WTC11 (cell line): ENCODE measurements around the gene MAMLD1. TPM values are rescaled to one million over a fixed set of nuclear protein-coding genes. Genes with fewer than 3 reads are reported as not detected.

Experiments
- ATAC-seq: fragments of 200-7000 bp; cut with Tn5 transposase; 2 replicates; pipeline ENCODE4 v1.10.0; 2021; ENCODE audit warnings: mild to moderate bottlenecking, moderate library complexity
- CTCF ChIA-PET: fragments of 300-600 bp; sonication (Branson Sonifier 250); formaldehyde crosslinking; loops from one replicate; lab custom pipeline; 2021; ENCODE audit warnings: antibody characterized with exemption; lab: Charles Lee
- POLR2A ChIA-PET: fragments of 350-600 bp; sonication (Branson Sonifier 250); formaldehyde crosslinking; loops from one replicate; lab custom pipeline; 2021; ENCODE audit warnings: antibody characterized with exemption; lab: Charles Lee
- DNase-seq: peaks from one replicate; pipeline ENCODE4 v3.0.0; 2021; ENCODE audit warnings: low spot score
- H3K27ac Mint-ChIP-seq: 2 replicates; pipeline ENCODE4 v1.8.0; 2021; ENCODE audit warnings: mixed read lengths
- H3K27me3 Mint-ChIP-seq: 2 replicates; pipeline ENCODE4 v1.8.0; 2021; ENCODE audit warnings: low read depth, mild to moderate bottlenecking, moderate library complexity, mixed read lengths
- H3K36me3 Mint-ChIP-seq: 2 replicates; pipeline ENCODE4 v1.8.0; 2021; ENCODE audit warnings: mixed read lengths
- H3K4me1 Mint-ChIP-seq: 2 replicates; pipeline ENCODE4 v1.8.0; 2022; ENCODE audit warnings: mixed read lengths
- H3K4me3 Mint-ChIP-seq: 2 replicates; pipeline ENCODE4 v1.8.0; 2021; ENCODE audit warnings: mild to moderate bottlenecking, moderate library complexity, mixed read lengths
- H3K9me3 Mint-ChIP-seq: 2 replicates; pipeline ENCODE4 v1.8.0; 2021; ENCODE audit warnings: mixed read lengths
- ATF6 ChIP-seq: sonication (generic); formaldehyde crosslinking; IDR thresholded peaks from 2 replicates; pipeline ENCODE4 v1.8.1; 2023; ENCODE audit warnings: mild to moderate bottlenecking, missing genetic modification reagents
- ELF4 ChIP-seq: sonication (generic); formaldehyde crosslinking; IDR thresholded peaks from 2 replicates; pipeline ENCODE4 v1.8.1; 2022; ENCODE audit warnings: low read depth, mild to moderate bottlenecking, moderate library complexity, missing genetic modification reagents
- ERG ChIP-seq: fragments of 250-450 bp; sonication (Bioruptor Pico); IDR thresholded peaks from 2 replicates; pipeline ENCODE4 v1.8.0; 2021; ENCODE audit warnings: mild to moderate bottlenecking
- ESRRA ChIP-seq: sonication (generic); formaldehyde crosslinking; IDR thresholded peaks from 2 replicates; pipeline ENCODE4 v1.8.1; 2022; ENCODE audit warnings: mild to moderate bottlenecking, missing genetic modification reagents, borderline replicate concordance
- FOXP1 ChIP-seq: sonication (generic); formaldehyde crosslinking; IDR thresholded peaks from 2 replicates; pipeline ENCODE4 v1.8.0; 2022; ENCODE audit warnings: missing genetic modification reagents, mild to moderate bottlenecking, moderate library complexity, borderline replicate concordance
- GTF2I ChIP-seq: fragments of 250-450 bp; sonication (Bioruptor Pico); conservative IDR thresholded peaks from 2 replicates; pipeline ENCODE4 v1.4.0; 2021; ENCODE audit warnings: mild to moderate bottlenecking
- NFYB ChIP-seq: sonication (generic); formaldehyde crosslinking; conservative IDR thresholded peaks from 2 replicates; pipeline ENCODE4 v1.8.0; 2022; ENCODE audit warnings: low read depth, missing genetic modification reagents
- NR1H2 ChIP-seq: sonication (generic); formaldehyde crosslinking; IDR thresholded peaks from 2 replicates; pipeline ENCODE4 v1.9.0; 2021; ENCODE audit warnings: mild to moderate bottlenecking, moderate library complexity, missing genetic modification reagents
- NR3C1 ChIP-seq: sonication (generic); formaldehyde crosslinking; conservative IDR thresholded peaks from 2 replicates; pipeline ENCODE4 v1.8.1; 2023; ENCODE audit warnings: low read depth, mild to moderate bottlenecking, missing genetic modification reagents
- RELA ChIP-seq: sonication (generic); formaldehyde crosslinking; IDR thresholded peaks from 2 replicates; pipeline ENCODE4 v1.8.1; 2022; ENCODE audit warnings: missing genetic modification reagents, mild to moderate bottlenecking, borderline replicate concordance
- SP1 ChIP-seq: sonication (generic); formaldehyde crosslinking; conservative IDR thresholded peaks from 2 replicates; pipeline ENCODE4 v1.8.1; 2022; ENCODE audit warnings: missing genetic modification reagents
- USF1 ChIP-seq: sonication (generic); formaldehyde crosslinking; IDR thresholded peaks from 2 replicates; pipeline ENCODE4 v1.8.0; 2022; ENCODE audit warnings: mild to moderate bottlenecking, missing genetic modification reagents
- ZNF138 ChIP-seq: sonication (generic); formaldehyde crosslinking; conservative IDR thresholded peaks from 2 replicates; pipeline ENCODE4 v1.8.1; 2022; ENCODE audit warnings: mild to moderate bottlenecking, moderate library complexity, missing genetic modification reagents
- ZNF232 ChIP-seq: sonication (generic); formaldehyde crosslinking; IDR thresholded peaks from 2 replicates; pipeline ENCODE4 v1.8.0; 2022; ENCODE audit warnings: mild to moderate bottlenecking, missing genetic modification reagents
- ZNF281 ChIP-seq: sonication (generic); formaldehyde crosslinking; IDR thresholded peaks from 2 replicates; pipeline ENCODE4 v1.8.0; 2023; ENCODE audit warnings: mild to moderate bottlenecking, missing genetic modification reagents
- ZNF396 ChIP-seq: fragments of 250-450 bp; sonication (Bioruptor Pico); IDR thresholded peaks from 2 replicates; pipeline ENCODE4 v1.8.0; 2021; ENCODE audit warnings: mild to moderate bottlenecking, moderate library complexity, borderline replicate concordance
- total RNA-seq: library from RNA; stranded (reverse); gene quantifications from 3 replicates; pipeline ENCODE4 v1.2.3, GENCODE V29; 2021
- TF ChIP-seq, protein P1 (sequence below): sonication (generic); formaldehyde crosslinking; conservative IDR thresholded peaks from 2 replicates; pipeline ENCODE4 v1.8.1; 2022; ENCODE audit warnings: mild to moderate bottlenecking, missing genetic modification reagents
- TF ChIP-seq, protein P2 (sequence below): fragments of 250-450 bp; sonication (Bioruptor Pico); IDR thresholded peaks from 2 replicates; pipeline ENCODE4 v1.9.0; 2021; ENCODE audit warnings: mild to moderate bottlenecking
- TF ChIP-seq, protein P3 (sequence below): sonication (generic); formaldehyde crosslinking; IDR thresholded peaks from 2 replicates; pipeline ENCODE4 v1.8.0; 2022; ENCODE audit warnings: mild to moderate bottlenecking, missing genetic modification reagents

Gene MAMLD1
- total RNA-seq, 1 experiment from 2014 or later, result 0.35 TPM

- H3K27ac Mint-ChIP-seq, result no peak overlapping the region
- no peak overlapping the region for H3K4me3 Mint-ChIP-seq
- no peak for ATAC-seq
- no peaks in the 10 kb centered on the region for H3K9me3 Mint-ChIP-seq
- ChIA-PET POLR2A (no interaction called here), CTCF (no interaction called here)
- TF ChIP-seq, protein P1, sequence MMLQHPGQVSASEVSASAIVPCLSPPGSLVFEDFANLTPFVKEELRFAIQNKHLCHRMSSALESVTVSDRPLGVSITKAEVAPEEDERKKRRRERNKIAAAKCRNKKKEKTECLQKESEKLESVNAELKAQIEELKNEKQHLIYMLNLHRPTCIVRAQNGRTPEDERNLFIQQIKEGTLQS (CRISPR knock-in tag), result no peak
- TF ChIP-seq ESRRA (no peak), ELF4 (CRISPR knock-in tag) (no peak), RELA (no peak), NR3C1 (CRISPR knock-in tag) (no peak), ZNF138 (CRISPR knock-in tag) (no peak), SP1 (CRISPR knock-in tag) (no peak), ERG (CRISPR knock-in tag) (no peak), NFYB (CRISPR knock-in tag) (no peak), ZNF396 (CRISPR knock-in tag) (no peak), USF1 (no peak)
- TF ChIP-seq, protein P2, sequence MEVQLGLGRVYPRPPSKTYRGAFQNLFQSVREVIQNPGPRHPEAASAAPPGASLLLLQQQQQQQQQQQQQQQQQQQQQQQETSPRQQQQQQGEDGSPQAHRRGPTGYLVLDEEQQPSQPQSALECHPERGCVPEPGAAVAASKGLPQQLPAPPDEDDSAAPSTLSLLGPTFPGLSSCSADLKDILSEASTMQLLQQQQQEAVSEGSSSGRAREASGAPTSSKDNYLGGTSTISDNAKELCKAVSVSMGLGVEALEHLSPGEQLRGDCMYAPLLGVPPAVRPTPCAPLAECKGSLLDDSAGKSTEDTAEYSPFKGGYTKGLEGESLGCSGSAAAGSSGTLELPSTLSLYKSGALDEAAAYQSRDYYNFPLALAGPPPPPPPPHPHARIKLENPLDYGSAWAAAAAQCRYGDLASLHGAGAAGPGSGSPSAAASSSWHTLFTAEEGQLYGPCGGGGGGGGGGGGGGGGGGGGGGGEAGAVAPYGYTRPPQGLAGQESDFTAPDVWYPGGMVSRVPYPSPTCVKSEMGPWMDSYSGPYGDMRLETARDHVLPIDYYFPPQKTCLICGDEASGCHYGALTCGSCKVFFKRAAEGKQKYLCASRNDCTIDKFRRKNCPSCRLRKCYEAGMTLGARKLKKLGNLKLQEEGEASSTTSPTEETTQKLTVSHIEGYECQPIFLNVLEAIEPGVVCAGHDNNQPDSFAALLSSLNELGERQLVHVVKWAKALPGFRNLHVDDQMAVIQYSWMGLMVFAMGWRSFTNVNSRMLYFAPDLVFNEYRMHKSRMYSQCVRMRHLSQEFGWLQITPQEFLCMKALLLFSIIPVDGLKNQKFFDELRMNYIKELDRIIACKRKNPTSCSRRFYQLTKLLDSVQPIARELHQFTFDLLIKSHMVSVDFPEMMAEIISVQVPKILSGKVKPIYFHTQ (CRISPR knock-in tag), result no peak
- H3K27me3 Mint-ChIP-seq, result peaks cover 10% of the 10 kb centered on the region
- peaks cover 15% of the 10 kb centered on the region for H3K4me1 Mint-ChIP-seq
- no peaks in the 10 kb centered on the region for H3K36me3 Mint-ChIP-seq
- no peak for DNase-seq
Observed at GRCh38 chrX:150352581-150352980, 10.5 kb upstream of the MAMLD1 start.

DNA sequence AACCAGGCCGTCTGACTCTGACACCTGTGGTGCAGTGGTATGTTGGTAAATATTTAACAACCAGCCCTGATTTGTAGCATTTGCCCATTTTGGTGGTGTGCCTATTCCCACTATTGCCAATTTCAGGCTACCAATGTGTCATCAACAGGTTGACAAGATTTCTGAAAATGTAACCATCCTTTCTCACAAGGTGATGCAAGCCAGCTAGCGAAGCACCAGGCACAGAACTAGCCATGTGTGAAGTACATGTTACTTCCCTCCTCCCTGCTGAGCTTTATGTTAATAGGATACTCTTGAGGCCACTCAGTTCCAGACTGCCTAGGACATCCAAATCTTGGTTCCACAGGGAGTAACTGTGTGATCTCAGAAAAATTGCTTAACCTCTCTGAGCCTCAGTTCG lies 7.2 kb upstream of the MAMLD1 start:
- Mint-ChIP-seq H3K4me1 (0 out of 2 replicates have a peak, but pooled peaks cover 3% of the 10 kb centered on the region), H3K9me3 (no peaks in the 10 kb centered on the region), H3K4me3 (no peak overlapping the region), H3K27me3 (peaks cover 24% of the 10 kb centered on the region), H3K36me3 (no peaks in the 10 kb centered on the region), H3K27ac (no peak overlapping the region)
- ChIA-PET POLR2A (no interaction called here), CTCF (no interaction called here)
- ATAC-seq, result no peak
- DNase-seq, result no peak
- no peak for TF ChIP-seq GTF2I (CRISPR knock-in tag)
- no peak for TF ChIP-seq ZNF232 (CRISPR knock-in tag)
- no peak for TF ChIP-seq FOXP1 (CRISPR knock-in tag)
- TF ChIP-seq, protein P3, sequence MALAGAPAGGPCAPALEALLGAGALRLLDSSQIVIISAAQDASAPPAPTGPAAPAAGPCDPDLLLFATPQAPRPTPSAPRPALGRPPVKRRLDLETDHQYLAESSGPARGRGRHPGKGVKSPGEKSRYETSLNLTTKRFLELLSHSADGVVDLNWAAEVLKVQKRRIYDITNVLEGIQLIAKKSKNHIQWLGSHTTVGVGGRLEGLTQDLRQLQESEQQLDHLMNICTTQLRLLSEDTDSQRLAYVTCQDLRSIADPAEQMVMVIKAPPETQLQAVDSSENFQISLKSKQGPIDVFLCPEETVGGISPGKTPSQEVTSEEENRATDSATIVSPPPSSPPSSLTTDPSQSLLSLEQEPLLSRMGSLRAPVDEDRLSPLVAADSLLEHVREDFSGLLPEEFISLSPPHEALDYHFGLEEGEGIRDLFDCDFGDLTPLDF, result no peak
- no peak for TF ChIP-seq NR1H2
- TF ChIP-seq, protein P2 (CRISPR knock-in tag), result no peak
- TF ChIP-seq, protein P1 (CRISPR knock-in tag), result no peak
- no peak for TF ChIP-seq ELF4 (CRISPR knock-in tag)
- no peak for TF ChIP-seq ZNF281 (CRISPR knock-in tag)
- TF ChIP-seq ATF6 (CRISPR knock-in tag), result no peak
